A673 (cell line): Measurements from ENCODE around the gene RELT. TPM values are rescaled to one million over a fixed set of nuclear protein-coding genes. Genes with fewer than 3 reads are reported as not detected.

Source experiments
- BruUV-seq: library from RNA; stranded (reverse); fragments of 400-500 nt; replicated peaks from 2 replicates; lab custom pipeline; 2021; lab: Mats Ljungman, UMichigan
- CTCF ChIA-PET: fragments of 300-600 bp; sonication (Branson Sonifier 250); formaldehyde crosslinking; loops from one replicate; lab custom pipeline; 2022; ENCODE audit warnings: antibody characterized with exemption; lab: Charles Lee
- POLR2A ChIA-PET: fragments of 300-600 bp; sonication (Branson Sonifier 250); formaldehyde crosslinking; loops from one replicate; lab custom pipeline; 2022; ENCODE audit warnings: antibody characterized with exemption; ENCODE audit not compliant: low non-redundant PET; lab: Charles Lee
- DNase-seq: peaks from one replicate; pipeline ENCODE4 v3.0.0-alpha.2; 2015; ENCODE audit warnings: low spot score
- H3K27ac ChIP-seq: fragments of 200-600 bp; sonication (generic); 2 replicates; pipeline ENCODE4 v1.5.1; 2016; ENCODE audit warnings: mixed run types, low read depth, mild to moderate bottlenecking, mixed read lengths, antibody characterized with exemption, low read length; ENCODE audit not compliant: poor library complexity, severe bottlenecking
- H3K27me3 ChIP-seq: fragments of 200-600 bp; sonication (generic); replicated peaks from 2 replicates; pipeline ENCODE4 v1.6.1; 2017; ENCODE audit warnings: mixed run types, low read depth, mild to moderate bottlenecking, mixed read lengths, antibody characterized with exemption, low read length; ENCODE audit not compliant: insufficient read depth, poor library complexity
- H3K36me3 ChIP-seq: fragments of 200-600 bp; sonication (generic); 2 replicates; pipeline ENCODE4 v1.6.1; 2016; ENCODE audit warnings: mixed run types, mild to moderate bottlenecking, mixed read lengths, antibody characterized with exemption, low read length; ENCODE audit not compliant: insufficient read depth, poor library complexity, severe bottlenecking
- H3K4me1 ChIP-seq: fragments of 200-600 bp; sonication (generic); 2 replicates; pipeline ENCODE4 v1.6.1; 2017; ENCODE audit warnings: mixed run types, mild to moderate bottlenecking, mixed read lengths, antibody characterized with exemption, low read length; ENCODE audit not compliant: insufficient read depth, poor library complexity, severe bottlenecking
- H3K4me3 ChIP-seq: fragments of 200-600 bp; sonication (generic); 2 replicates; pipeline ENCODE4 v1.5.1; 2016; ENCODE audit warnings: low read depth, mixed run types, mild to moderate bottlenecking, mixed read lengths, low read length; ENCODE audit not compliant: poor library complexity, severe bottlenecking
- H3K9me3 ChIP-seq: fragments of 200-600 bp; sonication (generic); 2 replicates; pipeline ENCODE4 v1.6.1; 2016; ENCODE audit warnings: mixed run types, low read depth, mild to moderate bottlenecking, mixed read lengths, antibody characterized with exemption, low read length; ENCODE audit not compliant: poor library complexity, severe bottlenecking
- EZH2 ChIP-seq: fragments of 200-600 bp; sonication (generic); IDR thresholded peaks from 2 replicates; pipeline ENCODE4 v1.6.1; 2017; ENCODE audit warnings: borderline replicate concordance, low read depth, mild to moderate bottlenecking, mixed read lengths, antibody characterized with exemption, low read length; ENCODE audit not compliant: poor library complexity, severe bottlenecking
- intact Hi-C: fragments of 100-400 bp; cut with micrococcal nuclease; formaldehyde crosslinking; loops from one replicate; pipeline ENCODE4 v1.10.0; 2022; ENCODE audit not compliant: unreplicated experiment
- total RNA-seq: library from RNA; stranded (reverse); gene quantifications from 2 replicates; pipeline ENCODE4 v1.2.3, GENCODE V29; 2021
- TF ChIP-seq, protein P1 (sequence below): fragments of 300-800, 200-600 bp; sonication (generic); conservative IDR thresholded peaks from 2 replicates; pipeline ENCODE4 v1.5.1; 2017; ENCODE audit warnings: low read depth, mild to moderate bottlenecking, antibody characterized with exemption, low read length, moderate library complexity, mixed read lengths

The RELT gene
- total RNA-seq, 1 experiment from 2014 or later = 20.9 TPM

DNA sequence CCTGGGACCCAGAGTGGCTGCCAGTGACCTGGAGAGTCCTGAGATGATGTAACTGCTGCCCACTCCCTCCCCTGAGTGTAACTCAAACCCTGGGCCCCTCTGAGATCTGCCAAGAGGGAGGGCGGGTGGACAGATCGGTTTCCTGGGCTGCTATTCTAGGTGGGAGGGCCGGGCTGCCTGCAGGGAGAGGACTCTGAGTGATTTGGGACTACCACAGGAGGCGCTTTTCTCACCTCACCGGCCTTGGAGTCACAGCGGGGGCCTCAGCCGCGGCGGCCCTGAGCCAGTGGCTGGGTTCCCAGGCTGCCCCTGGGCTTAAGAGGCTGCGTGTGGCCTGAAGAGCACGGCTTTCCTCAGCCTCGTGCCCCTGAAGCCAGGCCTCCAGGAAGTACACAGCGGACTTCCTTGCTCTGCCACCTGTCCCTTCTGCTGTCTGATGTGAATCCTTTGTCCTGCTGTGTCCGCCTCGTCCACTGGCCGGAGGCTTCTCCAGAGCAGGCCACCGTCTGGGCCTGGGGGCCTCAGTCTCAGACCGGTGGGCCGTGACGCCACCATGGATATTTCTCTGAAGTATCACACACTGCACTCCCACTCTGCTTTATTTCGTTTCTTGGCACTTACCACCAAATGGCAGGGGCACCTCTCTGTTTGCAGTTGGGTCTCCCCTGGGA is 11.5 kb downstream of the RELT start:
- CTCF ChIA-PET = no interaction called here
- Histone ChIP-seq H3K27ac (peak overlapping the region; percentile 49), H3K4me3 (no peak overlapping the region), H3K27me3 (no peaks in the 10 kb centered on the region), H3K36me3 (no peaks in the 10 kb centered on the region), H3K9me3 (no peaks in the 10 kb centered on the region), H3K4me1 (peaks cover 65% of the 10 kb centered on the region)
- DNase-seq = no peak
- BruUV-seq = no TSS peak
- intact Hi-C loops = no loop called here
- TF ChIP-seq, protein P1, sequence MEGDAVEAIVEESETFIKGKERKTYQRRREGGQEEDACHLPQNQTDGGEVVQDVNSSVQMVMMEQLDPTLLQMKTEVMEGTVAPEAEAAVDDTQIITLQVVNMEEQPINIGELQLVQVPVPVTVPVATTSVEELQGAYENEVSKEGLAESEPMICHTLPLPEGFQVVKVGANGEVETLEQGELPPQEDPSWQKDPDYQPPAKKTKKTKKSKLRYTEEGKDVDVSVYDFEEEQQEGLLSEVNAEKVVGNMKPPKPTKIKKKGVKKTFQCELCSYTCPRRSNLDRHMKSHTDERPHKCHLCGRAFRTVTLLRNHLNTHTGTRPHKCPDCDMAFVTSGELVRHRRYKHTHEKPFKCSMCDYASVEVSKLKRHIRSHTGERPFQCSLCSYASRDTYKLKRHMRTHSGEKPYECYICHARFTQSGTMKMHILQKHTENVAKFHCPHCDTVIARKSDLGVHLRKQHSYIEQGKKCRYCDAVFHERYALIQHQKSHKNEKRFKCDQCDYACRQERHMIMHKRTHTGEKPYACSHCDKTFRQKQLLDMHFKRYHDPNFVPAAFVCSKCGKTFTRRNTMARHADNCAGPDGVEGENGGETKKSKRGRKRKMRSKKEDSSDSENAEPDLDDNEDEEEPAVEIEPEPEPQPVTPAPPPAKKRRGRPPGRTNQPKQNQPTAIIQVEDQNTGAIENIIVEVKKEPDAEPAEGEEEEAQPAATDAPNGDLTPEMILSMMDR = no peak
- no peak for TF ChIP-seq EZH2
- POLR2A ChIA-PET = interaction anchor here (0.6 kb wide), 1 partner anchor 443 kb away, joined by 3 read pairs; no protein-coding TSS in a partner anchor

DNA sequence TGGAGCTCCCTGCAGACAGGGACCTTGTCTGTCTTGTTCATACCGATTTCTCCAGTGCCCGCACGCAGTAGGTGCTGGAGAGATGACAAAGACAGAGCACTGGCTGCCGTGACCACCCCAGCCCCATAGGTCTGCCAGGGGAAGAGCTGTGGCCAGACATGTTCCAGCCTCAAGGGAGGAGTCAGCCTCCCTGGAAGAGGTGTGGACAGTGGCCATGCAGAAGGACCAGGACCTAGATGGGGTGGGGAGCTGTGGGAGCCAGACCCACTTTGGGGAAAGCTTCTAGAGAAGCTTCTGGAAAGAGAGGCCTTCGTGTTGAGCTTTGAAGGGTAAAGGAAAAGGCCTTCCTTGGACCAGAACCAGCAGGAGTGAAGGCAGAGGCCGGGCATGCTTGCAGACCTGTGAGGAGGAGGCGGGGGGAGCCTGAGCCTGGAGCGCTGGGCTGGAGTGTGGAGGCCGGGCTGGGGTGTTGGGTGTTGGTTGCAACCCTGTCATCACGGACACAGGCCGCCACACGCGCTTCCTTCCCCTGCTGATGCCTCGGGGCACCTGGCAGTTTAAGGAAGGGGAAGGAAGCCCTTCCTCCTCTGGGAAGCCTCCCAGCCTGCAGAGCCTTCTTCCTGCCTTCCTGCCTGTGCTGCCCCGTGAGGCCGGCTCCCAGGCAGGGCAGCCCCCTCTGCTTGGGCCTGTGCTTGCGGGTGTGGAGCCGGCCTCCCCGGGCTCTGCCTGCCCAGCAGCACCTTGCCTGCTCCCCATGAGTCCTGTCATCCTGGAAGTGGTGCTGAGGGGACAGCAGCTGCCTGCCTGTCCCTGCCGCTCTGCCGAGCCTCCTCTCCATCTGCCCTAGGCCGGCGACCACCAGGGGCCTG is 12.3 kb downstream of the RELT start:
- POLR2A ChIA-PET = interaction anchor here (0.6 kb wide), 1 partner anchor 442 kb away, joined by 3 read pairs; no protein-coding TSS in a partner anchor
- no peaks in the 10 kb centered on the region for H3K27me3 ChIP-seq
- no peak overlapping the region for H3K4me3 ChIP-seq
- H3K9me3 ChIP-seq = no peaks in the 10 kb centered on the region
- no peak for DNase-seq
- intact Hi-C loops = no loop called here
- H3K4me1 ChIP-seq = peaks cover 57% of the 10 kb centered on the region
- BruUV-seq = no TSS peak
- peak overlapping the region; percentile 49 for H3K27ac ChIP-seq
- H3K36me3 ChIP-seq = no peaks in the 10 kb centered on the region
- CTCF ChIA-PET = interaction anchor here (1.0 kb wide), 1 partner anchor 81 kb away, joined by 8 read pairs; the partner anchor contains the start of gene ARHGEF17
- TF ChIP-seq, protein P1 = no peak
- TF ChIP-seq EZH2 = no peak

GRCh38 chr11:73389134-73389525 is 12.9 kb downstream of the RELT start:
- DNase-seq = no peak
- Histone ChIP-seq H3K4me1 (peaks cover 51% of the 10 kb centered on the region), H3K36me3 (no peaks in the 10 kb centered on the region), H3K4me3 (no peak overlapping the region), H3K27ac (no peak overlapping the region), H3K9me3 (no peaks in the 10 kb centered on the region), H3K27me3 (no peaks in the 10 kb centered on the region)
- CTCF ChIA-PET = interaction anchor here (0.7 to 1.0 kb wide), 2 partner anchors 14 to 82 kb away, joined by 3 to 8 read pairs; partner anchors contain the start of gene ARHGEF17
- POLR2A ChIA-PET = no interaction called here
- intact Hi-C loops = no loop called here
- no TSS peak for BruUV-seq
- TF ChIP-seq, protein P1 = no peak
- no peak for TF ChIP-seq EZH2
